HepG2 (cell line): Measurements from ENCODE around the gene ANG. TPM values are rescaled to one million over a fixed set of nuclear protein-coding genes. Genes with fewer than 3 reads are reported as not detected.

Experiments used
- ARNT ChIP-seq: fragments of 450-650 bp; IDR thresholded peaks from 2 replicates; pipeline ENCODE4 v1.6.1; 2017
- BORCS8-MEF2B ChIP-seq: sonication (generic); formaldehyde crosslinking; IDR thresholded peaks from 2 replicates; pipeline ENCODE4 v1.8.0; 2022; ENCODE audit warnings: mild to moderate bottlenecking, missing genetic modification reagents
- FLYWCH1 ChIP-seq: sonication (generic); formaldehyde crosslinking; IDR thresholded peaks from 2 replicates; pipeline ENCODE4 v1.8.1; 2023; ENCODE audit warnings: mild to moderate bottlenecking, missing genetic modification reagents
- GATAD1 ChIP-seq: IDR thresholded peaks from 2 replicates; pipeline ENCODE4 v1.6.1; 2016; ENCODE audit warnings: missing genetic modification reagents, missing compliant biosample characterization
- KMT2A ChIP-seq: sonication (generic); formaldehyde crosslinking; IDR thresholded peaks from 2 replicates; pipeline ENCODE4 v1.4.0; 2020; ENCODE audit warnings: missing genetic modification reagents
- MEIS1 ChIP-seq: sonication (generic); formaldehyde crosslinking; IDR thresholded peaks from 2 replicates; pipeline ENCODE4 v1.9.0; 2021; ENCODE audit warnings: mild to moderate bottlenecking, missing genetic modification reagents, moderate library complexity, borderline replicate concordance
- RBFOX2 ChIP-seq: fragments of 200-400 bp; formaldehyde crosslinking; IDR thresholded peaks from 2 replicates; pipeline ENCODE4 v1.6.1; 2017; ENCODE audit warnings: low read depth, mild to moderate bottlenecking, low read length
- SAP130 ChIP-seq: IDR thresholded peaks from 2 replicates; pipeline ENCODE4 v1.6.1; 2016; ENCODE audit warnings: low read depth
- TAF15 ChIP-seq: fragments of 200-400 bp; formaldehyde crosslinking; IDR thresholded peaks from one replicate; pipeline ENCODE4 v1.6.1; 2018; ENCODE audit warnings: mild to moderate bottlenecking, low read depth, low read length; ENCODE audit not compliant: poor library complexity, severe bottlenecking
- XRCC5 ChIP-seq: fragments of 200-400 bp; formaldehyde crosslinking; optimal IDR thresholded peaks from 2 replicates; pipeline ENCODE3; 2017; ENCODE audit warnings: mild to moderate bottlenecking, low read length
- ZNF17 ChIP-seq: sonication (generic); formaldehyde crosslinking; IDR thresholded peaks from 2 replicates; pipeline ENCODE4 v1.5.0; 2020; ENCODE audit warnings: mild to moderate bottlenecking, missing genetic modification reagents
- ZNF234 ChIP-seq: sonication (generic); formaldehyde crosslinking; conservative IDR thresholded peaks from 2 replicates; pipeline ENCODE4 v1.5.1; 2020; ENCODE audit warnings: mild to moderate bottlenecking, missing genetic modification reagents
- ZNF446 ChIP-seq: sonication (generic); formaldehyde crosslinking; IDR thresholded peaks from 2 replicates; pipeline ENCODE4 v1.5.0; 2020; ENCODE audit warnings: mild to moderate bottlenecking, missing genetic modification reagents
- ZNF530 ChIP-seq: sonication (generic); formaldehyde crosslinking; IDR thresholded peaks from 2 replicates; pipeline ENCODE4 v1.5.0; 2020; ENCODE audit warnings: low read depth, mild to moderate bottlenecking, missing genetic modification reagents
- ZNF589 ChIP-seq: sonication (generic); formaldehyde crosslinking; conservative IDR thresholded peaks from 2 replicates; pipeline ENCODE4 v1.8.0; 2022; ENCODE audit warnings: mild to moderate bottlenecking, moderate library complexity, missing genetic modification reagents
- ZNF776 ChIP-seq: sonication (generic); formaldehyde crosslinking; IDR thresholded peaks from 2 replicates; pipeline ENCODE4 v1.4.0; 2020; ENCODE audit warnings: mild to moderate bottlenecking, missing genetic modification reagents
- polyA plus RNA-seq, 8 experiments: library from polyadenylated mRNA; depleted of rRNA in 3 of 8; stranded (reverse) in 7 of 8; unstranded in 1 of 8; fragments of >200 nt; fragmentation: Illumina TruSeq in 4 of 8; extraction: Trizol in 4 of 8; gene quantifications; 2 replicates each; pipeline versions ENCODE4 v1.2.1 to v1.2.3, GENCODE V29; 2011 to 2016; ENCODE audit warnings: low read depth in 4 of 8, missing spikeins in 1 of 8, mixed read lengths in 1 of 8; ENCODE audit not compliant: insufficient read depth in 1 of 8
- total RNA-seq, 5 experiments: library from RNA; depleted of rRNA; stranded (reverse); fragments of >200 nt; fragmentation: Illumina TruSeq; extraction: Trizol; gene quantifications; 2 replicates each; pipeline ENCODE4 v1.2.3, GENCODE V29; 2016; ENCODE audit warnings: low read depth in 1 of 5
- TF ChIP-seq, protein P1 (sequence below): sonication (generic); formaldehyde crosslinking; IDR thresholded peaks from 2 replicates; pipeline ENCODE4 v1.4.0; 2020; ENCODE audit warnings: missing genetic modification reagents, borderline replicate concordance
- TF ChIP-seq, protein P2 (sequence below): sonication (generic); formaldehyde crosslinking; IDR thresholded peaks from 2 replicates; pipeline ENCODE4 v1.8.0; 2022; ENCODE audit warnings: missing genetic modification reagents, mild to moderate bottlenecking, inconsistent platforms, borderline replicate concordance
- TF ChIP-seq, protein P3 (sequence below): sonication (generic); formaldehyde crosslinking; IDR thresholded peaks from 2 replicates; pipeline ENCODE4 v1.5.0; 2020; ENCODE audit warnings: mild to moderate bottlenecking, missing genetic modification reagents
- TF ChIP-seq, protein P4 (sequence below): sonication (generic); formaldehyde crosslinking; IDR thresholded peaks from 2 replicates; pipeline ENCODE4 v1.8.0; 2022; ENCODE audit warnings: mild to moderate bottlenecking, missing genetic modification reagents, borderline replicate concordance

Gene ANG
- total and polyA plus RNA-seq, 2 of the 13 experiments (the other 11 are each of a cell fraction or from before 2014, with no cell fraction given), result 83.6 to 401 TPM

DNA sequence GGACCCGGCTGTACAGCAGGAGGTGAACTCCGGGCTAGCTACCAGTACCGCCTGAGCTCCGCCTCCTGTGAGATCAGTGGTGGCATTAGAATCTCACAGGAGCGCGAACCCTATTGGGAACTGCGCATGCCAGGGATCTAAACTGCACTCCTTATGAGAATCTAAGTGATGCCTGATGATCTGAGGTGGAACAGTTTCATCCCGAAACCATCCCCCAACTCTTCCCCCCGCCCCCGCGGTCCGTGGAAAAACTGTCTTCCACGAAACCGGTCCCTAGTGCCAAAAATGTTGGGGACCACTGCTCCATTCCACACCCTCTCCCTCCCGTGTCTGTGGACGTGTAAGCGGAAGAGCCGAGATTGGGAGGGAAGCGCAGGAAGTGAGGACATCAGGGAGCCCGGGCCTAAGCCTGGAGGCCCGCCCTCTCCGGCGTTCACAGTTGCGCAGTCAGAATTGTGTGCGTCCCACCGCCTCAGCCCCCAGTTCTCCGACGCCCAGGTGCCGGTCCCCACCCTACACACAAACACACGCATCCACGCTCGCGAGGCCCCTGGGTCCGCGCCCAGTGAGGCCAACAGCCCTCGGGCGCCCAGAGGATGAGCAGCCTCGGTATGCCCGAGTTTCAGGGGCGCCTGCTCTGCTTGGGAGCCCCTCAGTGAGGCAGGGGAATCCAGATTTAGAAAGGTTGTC is 6.0 kb upstream of the ANG start (continued):
- TF ChIP-seq, protein P1, sequence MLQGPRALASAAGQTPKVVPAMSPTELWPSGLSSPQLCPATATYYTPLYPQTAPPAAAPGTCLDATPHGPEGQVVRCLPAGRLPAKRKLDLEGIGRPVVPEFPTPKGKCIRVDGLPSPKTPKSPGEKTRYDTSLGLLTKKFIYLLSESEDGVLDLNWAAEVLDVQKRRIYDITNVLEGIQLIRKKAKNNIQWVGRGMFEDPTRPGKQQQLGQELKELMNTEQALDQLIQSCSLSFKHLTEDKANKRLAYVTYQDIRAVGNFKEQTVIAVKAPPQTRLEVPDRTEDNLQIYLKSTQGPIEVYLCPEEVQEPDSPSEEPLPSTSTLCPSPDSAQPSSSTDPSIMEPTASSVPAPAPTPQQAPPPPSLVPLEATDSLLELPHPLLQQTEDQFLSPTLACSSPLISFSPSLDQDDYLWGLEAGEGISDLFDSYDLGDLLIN (CRISPR knock-in tag), result peak; percentile 65; the same call in 1 of the 2 replicates
- TF ChIP-seq FLYWCH1 (peak; percentile 83; the same call in 1 of the 2 replicates), ZNF234 (CRISPR knock-in tag) (peak; percentile 23; the same call in 1 of the 2 replicates), ARNT (no peak), XRCC5 (peak; percentile 25), TAF15 (peak; percentile 90), KMT2A (CRISPR knock-in tag) (0 out of 2 replicates have a peak, but pooled peaks have one; percentile 0), ZNF446 (CRISPR knock-in tag) (peak; percentile 55; the same call in 1 of the 2 replicates), MEIS1 (CRISPR knock-in tag) (no peak; the same call in 1 of the 2 replicates), ZNF776 (no peak; the same call in 1 of the 2 replicates), GATAD1 (CRISPR knock-in tag) (peak; percentile 81), ZNF17 (CRISPR knock-in tag) (0 out of 2 replicates have a peak, but pooled peaks have one; percentile 18), ZNF530 (no peak), BORCS8-MEF2B (CRISPR knock-in tag) (peak; percentile 48; the same call in 1 of the 2 replicates), RBFOX2 (peak; percentile 96), ZNF589 (peak; percentile 51; the same call in 1 of the 2 replicates), SAP130 (CRISPR knock-in tag) (peak; percentile 66)
- TF ChIP-seq, protein P2, sequence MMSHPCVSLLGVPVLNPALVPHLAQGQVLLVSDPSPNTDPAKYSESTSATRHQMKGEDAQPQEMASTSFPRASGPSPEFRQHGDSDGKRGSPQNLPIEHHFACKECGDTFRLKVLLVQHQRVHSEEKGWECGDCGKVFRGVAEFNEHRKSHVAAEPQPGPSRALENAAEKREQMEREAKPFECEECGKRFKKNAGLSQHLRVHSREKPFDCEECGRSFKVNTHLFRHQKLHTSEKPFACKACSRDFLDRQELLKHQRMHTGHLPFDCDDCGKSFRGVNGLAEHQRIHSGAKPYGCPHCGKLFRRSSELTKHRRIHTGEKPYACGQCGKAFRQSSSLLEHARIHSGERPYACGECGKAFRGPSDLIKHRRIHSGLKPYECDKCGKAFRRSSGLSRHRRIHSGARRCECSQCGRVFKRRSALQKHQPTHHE (CRISPR knock-in tag), result peak; percentile 82; the same call in 1 of the 2 replicates
- TF ChIP-seq, protein P3, sequence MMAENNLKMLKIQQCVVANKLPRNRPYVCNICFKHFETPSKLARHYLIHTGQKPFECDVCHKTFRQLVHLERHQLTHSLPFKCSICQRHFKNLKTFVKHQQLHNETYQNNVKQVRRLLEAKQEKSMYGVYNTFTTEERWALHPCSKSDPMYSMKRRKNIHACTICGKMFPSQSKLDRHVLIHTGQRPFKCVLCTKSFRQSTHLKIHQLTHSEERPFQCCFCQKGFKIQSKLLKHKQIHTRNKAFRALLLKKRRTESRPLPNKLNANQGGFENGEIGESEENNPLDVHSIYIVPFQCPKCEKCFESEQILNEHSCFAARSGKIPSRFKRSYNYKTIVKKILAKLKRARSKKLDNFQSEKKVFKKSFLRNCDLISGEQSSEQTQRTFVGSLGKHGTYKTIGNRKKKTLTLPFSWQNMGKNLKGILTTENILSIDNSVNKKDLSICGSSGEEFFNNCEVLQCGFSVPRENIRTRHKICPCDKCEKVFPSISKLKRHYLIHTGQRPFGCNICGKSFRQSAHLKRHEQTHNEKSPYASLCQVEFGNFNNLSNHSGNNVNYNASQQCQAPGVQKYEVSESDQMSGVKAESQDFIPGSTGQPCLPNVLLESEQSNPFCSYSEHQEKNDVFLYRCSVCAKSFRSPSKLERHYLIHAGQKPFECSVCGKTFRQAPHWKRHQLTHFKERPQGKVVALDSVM, result peak; percentile 54; the same call in 1 of the 2 replicates
- TF ChIP-seq, protein P4, sequence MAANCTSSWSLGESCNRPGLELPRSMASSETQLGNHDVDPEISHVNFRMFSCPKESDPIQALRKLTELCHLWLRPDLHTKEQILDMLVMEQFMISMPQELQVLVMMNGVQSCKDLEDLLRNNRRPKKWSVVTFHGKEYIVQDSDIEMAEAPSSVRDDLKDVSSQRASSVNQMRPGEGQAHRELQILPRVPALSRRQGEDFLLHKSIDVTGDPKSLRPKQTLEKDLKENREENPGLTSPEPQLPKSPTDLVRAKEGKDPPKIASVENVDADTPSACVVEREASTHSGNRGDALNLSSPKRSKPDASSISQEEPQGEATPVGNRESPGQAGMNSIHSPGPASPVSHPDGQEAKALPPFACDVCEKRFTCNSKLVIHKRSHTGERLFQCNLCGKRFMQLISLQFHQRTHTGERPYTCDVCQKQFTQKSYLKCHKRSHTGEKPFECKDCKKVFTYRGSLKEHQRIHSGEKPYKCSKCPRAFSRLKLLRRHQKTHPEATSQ (CRISPR knock-in tag), result no peak
